NCI-H524 (cell line): Measurements from ENCODE around the gene HSD17B7.
"Not testable (repeated sequence)": the region's sequence is repeated elsewhere in the genome, so short reads cannot be mapped to it uniquely, and the experiment has no call there.

Source experiments
- DNase-seq, 2 experiments: peaks; one replicate each; lab custom pipeline; 2025; lab: John Stamatoyannopoulos, UW

HSD17B7 gene

GRCh38 chr1:162812357-162812756 is 21.9 kb downstream of the HSD17B7 start:
- DNase-seq = not testable (repeated sequence)

GRCh38 chr1:162818136-162818535 is 27.6 kb downstream of the HSD17B7 start:
- DNase-seq = not testable (repeated sequence)

DNA sequence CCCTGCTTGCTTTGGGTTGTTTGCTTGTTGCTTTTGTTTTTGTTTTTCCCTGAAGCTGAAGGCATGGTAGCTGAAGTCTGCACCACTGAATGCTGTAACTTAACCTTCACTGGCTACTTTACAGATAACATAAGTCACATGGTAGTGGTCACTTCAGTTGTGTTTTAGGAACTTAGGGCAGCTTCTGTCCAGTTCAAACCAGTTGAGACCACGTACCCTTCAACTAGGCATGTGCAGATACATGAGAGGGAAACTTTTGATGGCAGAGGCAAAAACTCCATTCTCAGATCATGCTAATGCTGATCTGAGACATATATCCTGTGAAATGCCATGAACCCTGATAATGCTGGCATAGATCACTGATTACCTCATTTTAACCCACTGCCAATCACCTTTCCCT is 28.2 kb downstream of the HSD17B7 start:
- DNase-seq = not testable (repeated sequence)

DNA sequence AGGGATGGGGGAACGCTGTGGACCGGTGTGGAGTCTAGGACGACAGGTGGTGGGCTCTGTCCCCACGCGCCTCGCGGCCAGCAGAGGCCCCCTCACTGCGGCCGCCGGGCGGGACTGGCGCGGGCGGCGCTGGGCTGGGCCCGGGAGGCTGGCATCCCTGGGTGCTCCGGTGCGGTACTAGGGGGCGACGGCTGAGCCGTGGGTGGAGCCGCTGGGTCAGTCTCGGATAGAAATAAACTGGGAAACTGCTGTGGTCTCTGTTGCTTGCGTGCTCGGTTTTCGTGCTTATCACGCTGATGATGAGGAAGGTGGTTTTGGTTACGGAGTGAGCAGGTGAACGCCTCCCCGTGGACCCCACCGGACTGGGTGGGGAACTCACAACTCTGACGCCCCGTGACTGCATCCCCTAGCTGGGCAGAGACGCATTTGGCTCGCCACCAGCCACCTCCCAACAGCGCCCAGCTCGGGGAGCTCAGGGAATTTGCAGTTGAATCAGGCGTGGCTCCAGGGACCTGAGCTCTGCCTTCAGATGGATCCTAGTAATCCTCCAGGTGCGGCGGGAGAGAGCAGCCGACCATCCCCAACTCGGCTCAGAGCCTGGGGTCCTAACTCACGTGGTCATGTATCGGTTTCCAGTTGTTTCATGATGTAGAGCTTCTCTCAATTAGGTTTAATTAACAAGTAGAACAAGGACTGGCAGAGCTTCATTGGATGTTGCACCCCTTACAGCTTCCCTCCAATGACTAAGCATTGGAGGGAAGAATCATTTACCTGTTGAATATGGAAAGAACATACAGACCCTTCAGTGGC is 32.1 kb downstream of the HSD17B7 start:
- peak; percentile 56 to 70 for DNase-seq

DNA sequence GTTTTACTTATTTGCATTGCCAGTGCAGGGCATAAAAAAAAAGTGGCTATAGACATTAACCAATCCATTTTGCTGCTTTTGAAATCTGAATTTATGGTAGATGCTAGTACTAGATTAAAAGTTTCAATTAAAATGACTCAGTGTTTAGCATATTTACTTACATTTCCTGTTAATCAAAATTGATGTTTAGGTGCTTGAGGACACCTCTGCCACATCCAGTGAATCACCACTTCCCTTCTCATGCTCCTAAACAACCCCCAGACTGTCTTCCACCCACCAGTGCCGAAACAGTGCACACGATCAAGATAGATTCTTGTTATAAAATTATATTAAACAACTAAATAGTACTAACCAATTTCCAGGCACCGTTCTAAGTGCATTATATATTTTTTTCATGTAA is 32.7 kb downstream of the HSD17B7 start:
- DNase-seq = no peak

- no peak for DNase-seq
These were observed 33.4 kb downstream of the HSD17B7 start for GRCh38 chr1:162823771-162824525.

- no peak for DNase-seq
These were observed 38.8 kb downstream of the HSD17B7 start for GRCh38 chr1:162829268-162829667.

DNA sequence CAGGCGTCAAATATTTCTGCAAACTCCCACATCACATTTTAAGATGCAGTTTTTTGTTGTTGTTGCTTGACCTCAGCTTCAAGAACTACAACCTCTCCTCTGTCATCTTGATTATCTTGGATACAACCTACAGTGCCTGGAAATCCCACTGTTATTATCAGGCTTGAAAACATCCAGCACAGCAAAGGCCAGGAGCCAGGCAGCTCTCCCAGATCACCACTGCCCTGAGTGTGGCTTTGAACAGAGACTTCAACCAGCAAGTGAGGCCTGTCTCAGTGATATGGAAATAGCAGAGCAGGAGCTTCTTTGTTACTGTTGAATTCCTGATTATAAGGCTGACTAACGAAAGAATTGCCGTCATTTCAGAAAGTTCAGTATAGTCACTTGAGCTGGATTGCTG is 42.0 kb downstream of the HSD17B7 start:
- DNase-seq = no peak

GRCh38 chr1:162835157-162835899 is 44.8 kb downstream of the HSD17B7 start:
- no peak for DNase-seq

DNA sequence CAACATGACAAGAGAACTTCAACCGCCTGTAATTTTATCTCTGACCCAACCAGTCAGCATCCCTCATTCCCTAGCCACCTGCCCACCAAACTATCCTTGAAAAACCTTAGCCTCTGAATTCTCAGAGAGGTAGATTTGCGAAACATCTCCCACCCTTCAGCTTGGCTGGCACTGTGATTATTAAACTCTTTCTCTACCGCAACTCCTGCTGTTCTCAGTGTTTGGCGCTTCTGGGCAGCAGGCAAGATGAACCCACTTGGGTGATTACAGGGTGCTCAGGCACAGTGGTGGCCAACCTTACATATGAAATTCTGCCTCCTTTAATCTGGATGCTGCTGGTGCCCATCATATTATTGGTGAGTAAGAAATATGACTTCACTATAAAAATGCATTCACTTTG is 48.4 kb downstream of the HSD17B7 start:
- DNase-seq = no peak

GRCh38 chr1:162840250-162840839 is 49.8 kb downstream of the HSD17B7 start:
- DNase-seq = peak in 1 of 2 experiments; percentile 4

DNA sequence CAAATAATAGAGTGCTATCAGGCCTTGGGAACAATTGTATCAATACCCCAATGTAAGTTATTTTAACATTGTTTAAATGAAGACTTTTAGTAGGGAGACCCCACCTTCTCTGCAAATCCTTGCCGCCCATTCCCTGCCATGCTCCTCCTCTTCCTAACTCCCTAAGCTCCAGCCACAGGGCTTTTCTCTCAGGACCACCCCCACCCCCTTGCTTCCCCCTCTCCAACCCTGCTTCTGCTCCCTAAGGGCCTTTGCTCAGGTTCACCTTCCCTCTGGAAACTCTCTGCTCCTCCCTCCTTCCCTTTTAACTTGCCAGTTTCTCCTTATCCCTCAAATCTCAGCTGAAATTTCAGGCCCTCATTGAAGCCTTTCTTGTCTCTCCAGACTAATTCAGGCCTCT is 53.7 kb downstream of the HSD17B7 start:
- DNase-seq = no peak

- DNase-seq = no peak
These were observed 56.0 kb downstream of the HSD17B7 start for GRCh38 chr1:162846256-162847212.

DNA sequence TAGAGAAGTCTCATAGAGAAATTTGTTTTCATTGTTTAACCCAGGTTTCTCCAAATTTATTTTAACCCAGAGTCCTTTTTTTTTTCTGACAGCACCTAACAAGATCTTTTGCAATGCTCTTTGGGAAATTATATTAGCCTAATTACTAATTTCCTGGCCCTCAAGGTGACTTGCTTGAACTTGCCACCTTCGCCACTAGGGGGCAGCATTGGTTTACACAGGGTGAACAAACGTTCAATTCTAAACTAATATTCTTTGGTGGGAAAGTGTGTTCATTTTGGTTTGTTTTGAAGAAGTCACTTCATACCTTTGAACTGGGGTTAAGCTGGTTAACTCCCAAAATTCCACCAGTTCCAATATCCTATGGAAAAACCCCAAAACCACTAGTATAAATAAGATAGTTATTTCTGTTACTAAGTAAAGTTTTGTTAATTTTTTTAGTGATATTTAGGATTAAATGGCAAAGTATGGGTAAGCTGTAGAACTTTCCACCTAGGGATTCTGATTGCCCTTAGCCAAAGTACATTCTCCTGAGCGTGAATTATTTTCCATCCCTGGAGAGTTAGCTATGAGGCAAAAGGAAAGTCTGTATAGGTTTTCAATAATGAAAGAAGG is 57.4 kb downstream of the HSD17B7 start:
- peak; percentile 65 for DNase-seq

DNA sequence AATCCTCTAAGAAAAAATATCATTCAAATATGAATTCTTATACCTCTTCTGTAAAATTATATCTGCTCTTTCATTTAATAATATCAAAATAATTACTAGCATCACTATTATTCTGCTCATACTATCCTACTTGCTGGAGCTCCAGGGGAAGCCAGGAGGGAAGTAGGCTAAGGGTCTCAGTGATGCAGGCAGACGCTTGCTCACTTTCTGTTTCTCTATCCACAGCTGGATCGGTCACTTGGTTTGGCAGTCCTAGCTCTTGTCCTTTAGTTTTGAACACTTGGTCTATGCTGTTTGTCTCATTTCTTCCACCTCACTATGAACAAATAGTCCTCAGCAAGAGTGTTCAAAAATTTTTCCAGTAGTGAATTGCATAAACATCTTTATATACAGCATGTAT is 59.2 kb downstream of the HSD17B7 start:
- no peak for DNase-seq

- no peak for DNase-seq
These were observed 60.8 kb downstream of the HSD17B7 start for GRCh38 chr1:162851341-162851740.

DNA sequence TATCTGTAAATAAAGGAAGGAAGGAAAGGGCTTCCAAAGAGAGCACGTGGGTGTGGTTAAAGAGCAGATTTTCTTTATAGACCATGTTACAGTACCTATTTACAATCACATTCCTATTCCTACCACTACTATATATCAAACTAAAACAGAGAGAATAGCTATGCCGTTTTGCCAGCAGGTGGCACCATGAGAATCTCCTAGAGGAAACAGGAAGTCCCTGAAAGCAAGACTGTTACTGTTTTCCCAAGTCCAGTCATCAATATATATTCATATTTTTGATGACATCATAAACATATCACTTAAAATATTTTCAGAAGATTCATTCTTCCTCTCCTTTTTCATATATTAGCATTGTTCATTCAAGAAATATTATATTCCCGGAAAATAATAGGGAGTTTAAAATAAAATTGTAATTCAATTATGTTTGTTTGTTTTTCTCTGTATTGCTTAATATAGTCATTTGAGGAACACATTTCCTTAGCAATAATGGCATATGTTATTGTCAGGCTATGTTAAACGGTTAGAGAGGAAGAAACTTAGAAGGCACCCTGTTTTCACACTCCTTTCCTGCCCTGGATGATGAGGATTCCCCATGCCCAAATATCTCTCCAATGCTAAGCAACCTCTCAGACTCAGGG is 63.9 kb downstream of the HSD17B7 start:
- peak; percentile 34 to 68 for DNase-seq

DNA sequence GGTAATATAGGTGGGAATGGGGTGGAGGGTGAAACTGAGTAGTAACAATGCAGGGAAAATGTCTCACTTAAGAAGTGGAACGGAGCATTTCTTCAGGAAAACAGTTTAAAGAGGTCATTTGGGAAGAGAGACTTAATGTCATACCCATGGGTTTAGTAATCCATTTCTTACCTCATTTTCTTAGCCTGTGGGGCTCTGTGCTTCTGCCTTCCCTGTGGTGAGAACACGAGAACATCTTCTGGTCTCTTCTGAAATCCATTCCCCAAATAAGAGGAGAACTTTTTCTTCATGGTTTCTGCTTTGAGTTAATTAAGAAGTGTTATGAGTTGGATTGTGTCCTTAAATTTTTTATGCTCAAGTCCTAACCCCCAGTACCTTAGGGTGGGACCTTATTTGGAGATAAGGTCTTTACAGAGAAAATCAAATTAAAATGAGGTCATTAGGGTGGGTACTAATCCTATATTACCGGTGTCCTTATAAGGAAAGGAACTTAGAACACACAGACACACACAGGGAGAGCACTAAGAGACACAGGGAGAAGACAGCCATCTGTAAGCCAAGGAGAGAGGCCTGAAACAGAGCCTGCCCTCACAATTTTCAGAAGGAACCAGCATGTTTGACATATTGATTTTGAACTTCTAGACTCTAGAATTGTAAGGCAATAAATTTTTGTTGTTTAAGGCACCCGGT is 65.1 kb downstream of the HSD17B7 start:
- DNase-seq = no peak

DNA sequence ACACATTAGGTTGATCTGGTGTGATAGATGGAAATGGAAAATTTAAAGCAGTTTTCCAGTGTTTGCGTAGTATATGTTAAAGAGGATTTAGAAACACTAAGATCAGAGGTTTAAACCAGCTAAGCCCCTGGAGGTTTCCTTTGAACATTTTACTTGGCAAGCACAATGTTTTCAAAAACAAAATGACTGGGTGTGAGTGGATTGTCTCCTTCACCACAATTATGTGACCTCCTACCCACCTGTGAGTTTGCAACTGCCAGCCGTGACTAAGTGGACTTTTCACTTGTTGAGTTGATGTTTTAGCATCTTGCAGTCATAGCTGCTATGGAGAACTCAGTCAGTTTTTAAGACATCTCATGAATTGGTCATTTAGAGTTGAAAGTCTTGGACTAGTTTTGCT is 65.8 kb downstream of the HSD17B7 start:
- no peak for DNase-seq
